ENCODE data around the gene HMGCS2.

DNA sequence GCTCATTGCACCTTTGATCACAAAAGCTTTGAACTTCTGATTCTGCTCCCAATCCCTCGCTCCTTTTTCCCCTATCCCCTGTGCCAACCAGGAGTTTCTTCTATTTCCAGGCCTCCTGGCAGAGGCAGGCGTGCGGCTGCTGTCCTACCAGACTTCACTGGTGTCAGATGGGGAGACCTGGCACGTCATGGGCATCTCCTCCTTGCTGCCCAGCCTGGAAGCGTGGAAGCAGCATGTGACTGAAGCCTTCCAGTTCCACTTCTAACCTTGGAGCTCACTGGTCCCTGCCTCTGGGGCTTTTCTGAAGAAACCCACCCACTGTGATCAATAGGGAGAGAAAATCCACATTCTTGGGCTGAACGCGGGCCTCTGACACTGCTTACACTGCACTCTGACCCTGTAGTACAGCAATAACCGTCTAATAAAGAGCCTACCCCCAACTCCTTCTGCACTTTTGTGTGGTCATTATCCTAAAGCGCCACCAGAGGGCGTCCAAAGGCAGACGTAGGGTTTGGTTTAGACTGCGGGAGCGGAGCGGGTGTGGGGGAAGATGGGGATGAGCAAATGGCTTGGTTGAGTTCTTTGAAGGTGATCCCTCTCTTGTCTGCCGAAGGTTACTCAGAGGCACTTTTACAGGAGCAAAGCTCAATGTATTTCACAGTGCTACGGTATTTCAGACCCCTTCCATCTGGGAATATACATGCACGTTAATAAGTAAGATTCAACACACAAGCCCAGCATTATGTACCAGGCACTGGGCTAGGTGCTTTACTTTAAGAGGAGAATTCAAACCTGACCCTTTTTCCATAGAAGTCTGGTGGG lies 24.7 kb downstream of the HMGCS2 start:
- TF ChIP-seq POLR2AphosphoS5 (IDR thresholded peaks at IDR 0.05) = no peak
- TF ChIP-seq, protein P1, sequence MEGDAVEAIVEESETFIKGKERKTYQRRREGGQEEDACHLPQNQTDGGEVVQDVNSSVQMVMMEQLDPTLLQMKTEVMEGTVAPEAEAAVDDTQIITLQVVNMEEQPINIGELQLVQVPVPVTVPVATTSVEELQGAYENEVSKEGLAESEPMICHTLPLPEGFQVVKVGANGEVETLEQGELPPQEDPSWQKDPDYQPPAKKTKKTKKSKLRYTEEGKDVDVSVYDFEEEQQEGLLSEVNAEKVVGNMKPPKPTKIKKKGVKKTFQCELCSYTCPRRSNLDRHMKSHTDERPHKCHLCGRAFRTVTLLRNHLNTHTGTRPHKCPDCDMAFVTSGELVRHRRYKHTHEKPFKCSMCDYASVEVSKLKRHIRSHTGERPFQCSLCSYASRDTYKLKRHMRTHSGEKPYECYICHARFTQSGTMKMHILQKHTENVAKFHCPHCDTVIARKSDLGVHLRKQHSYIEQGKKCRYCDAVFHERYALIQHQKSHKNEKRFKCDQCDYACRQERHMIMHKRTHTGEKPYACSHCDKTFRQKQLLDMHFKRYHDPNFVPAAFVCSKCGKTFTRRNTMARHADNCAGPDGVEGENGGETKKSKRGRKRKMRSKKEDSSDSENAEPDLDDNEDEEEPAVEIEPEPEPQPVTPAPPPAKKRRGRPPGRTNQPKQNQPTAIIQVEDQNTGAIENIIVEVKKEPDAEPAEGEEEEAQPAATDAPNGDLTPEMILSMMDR (IDR thresholded peaks at IDR 0.05 in 8 of 11, conservative IDR thresholded peaks at IDR 0.05 in 3 of 11) = peak in 10 of 11 experiments; percentile 31 to 82 (median 60)

Measured in spleen (tissue), 7 donors.